ENCODE measurements around the gene CHRNG.
"Not testable (repeated sequence)": the region's sequence is repeated elsewhere in the genome, so short reads cannot be mapped to it uniquely, and the experiment has no call there.

The CHRNG gene

DNA sequence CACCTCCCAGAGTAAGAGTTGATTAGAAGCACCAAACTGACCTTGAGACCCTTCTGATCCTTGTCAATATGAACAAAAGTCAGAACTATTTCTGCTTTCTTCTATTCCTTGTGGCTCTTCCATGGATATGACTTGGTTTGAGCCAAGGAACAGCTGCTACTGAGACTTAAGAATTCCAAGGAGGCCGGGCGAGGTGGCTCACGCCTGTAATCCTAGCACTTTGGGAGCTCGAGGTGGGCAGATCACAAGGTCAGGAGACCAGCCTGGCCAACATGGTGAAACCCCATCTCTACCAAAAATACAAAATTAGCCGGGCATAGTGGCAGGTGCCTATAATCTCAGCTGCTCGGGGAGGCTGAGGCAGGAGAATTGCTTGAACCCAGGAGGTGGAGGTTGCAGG, 31.0 kb downstream of the CHRNG start:
- not testable (repeated sequence) for H3K27me3 Mint-ChIP-seq, H3K4me3 Mint-ChIP-seq, H3K27ac Mint-ChIP-seq, H3K9me3 Mint-ChIP-seq, H3K4me1 Mint-ChIP-seq
- peaks cover 21% of the 10 kb centered on the region for H3K36me3 Mint-ChIP-seq

DNA sequence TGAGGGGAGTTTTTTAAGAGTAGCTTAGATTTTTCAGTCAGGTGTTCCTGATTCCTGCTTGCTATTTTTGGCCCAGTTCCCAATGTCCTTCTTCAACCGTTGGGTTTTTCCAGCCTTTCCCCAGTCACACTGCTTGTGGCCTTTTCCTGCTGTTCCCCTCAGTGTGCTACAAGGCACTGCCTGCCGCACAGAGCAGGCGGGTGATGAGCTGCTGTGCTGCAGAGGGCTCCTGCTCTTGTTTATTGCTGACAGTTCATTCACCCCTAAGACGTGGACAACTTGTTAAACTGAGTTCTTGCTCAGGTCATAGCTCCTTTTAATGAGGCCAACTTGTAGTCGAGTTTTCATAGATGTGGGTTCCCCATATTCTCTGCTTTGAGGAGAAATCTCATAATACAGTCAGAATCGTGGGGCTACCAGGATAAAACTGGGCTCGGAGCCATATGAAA, 31.6 kb downstream of the CHRNG start:
- Mint-ChIP-seq H3K27me3 (no peaks in the 10 kb centered on the region), H3K4me1 (no peaks in the 10 kb centered on the region), H3K36me3 (peaks cover 22% of the 10 kb centered on the region), H3K27ac (no peak overlapping the region), H3K4me3 (no peak overlapping the region), H3K9me3 (no peaks in the 10 kb centered on the region)

DNA sequence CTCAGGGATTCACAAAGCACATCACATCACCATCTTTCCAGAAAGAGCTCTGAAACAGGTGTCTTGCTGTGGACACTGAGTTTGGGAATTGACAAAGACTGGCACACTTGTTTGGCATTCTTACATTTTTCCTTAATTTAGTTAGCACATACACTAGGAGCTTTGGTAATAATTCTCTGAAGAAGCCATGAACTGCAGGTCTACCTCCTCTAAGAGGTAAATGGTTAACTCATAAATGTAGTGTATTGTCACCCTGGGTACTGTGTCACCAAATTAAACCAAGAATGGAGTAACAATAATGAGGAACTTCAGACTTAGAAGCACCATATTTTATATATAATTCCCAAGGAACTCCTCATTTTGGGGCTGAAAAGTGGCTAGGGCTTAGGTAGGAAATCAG, 33.5 kb downstream of the CHRNG start:
- Mint-ChIP-seq H3K4me3 (no peak overlapping the region), H3K27me3 (no peaks in the 10 kb centered on the region), H3K27ac (no peak overlapping the region), H3K4me1 (no peaks in the 10 kb centered on the region), H3K36me3 (peaks cover 23% of the 10 kb centered on the region), H3K9me3 (no peaks in the 10 kb centered on the region)

DNA sequence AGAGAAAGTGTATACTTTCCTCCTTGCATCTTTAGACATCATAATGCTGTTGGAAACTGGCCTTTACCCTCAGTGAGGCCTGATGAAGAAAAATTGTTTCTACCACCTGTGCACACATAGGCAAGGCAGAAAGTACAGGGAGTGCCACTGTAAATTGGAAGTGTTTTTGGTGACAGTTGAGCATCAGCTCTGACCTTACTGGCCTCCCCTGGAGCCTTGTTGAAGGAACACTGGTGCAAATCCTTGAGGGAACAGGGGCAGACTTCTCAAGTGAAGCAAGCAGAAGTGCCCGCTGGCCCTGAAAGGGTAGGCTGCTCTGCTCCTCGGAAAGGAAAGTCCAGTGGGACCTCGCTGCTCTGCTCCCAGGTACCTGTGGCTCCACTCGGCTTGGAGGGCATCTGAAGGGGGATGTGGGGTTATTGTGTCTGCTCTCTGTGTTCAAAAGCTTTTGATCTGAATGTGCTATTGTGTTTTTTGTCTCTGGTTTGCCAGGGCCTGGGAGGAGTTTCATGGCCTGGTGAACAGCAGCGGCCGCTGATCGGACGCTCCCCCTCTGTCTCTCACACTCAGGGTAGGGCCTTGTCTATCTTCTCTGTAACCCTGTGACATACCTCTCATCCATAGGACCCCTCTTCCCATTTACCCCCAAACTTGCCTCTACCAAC, 34.4 kb downstream of the CHRNG start:
- H3K36me3 Mint-ChIP-seq = peaks cover 25% of the 10 kb centered on the region
- no peak overlapping the region for H3K27ac Mint-ChIP-seq
- H3K9me3 Mint-ChIP-seq = no peaks in the 10 kb centered on the region
- H3K27me3 Mint-ChIP-seq = no peaks in the 10 kb centered on the region
- no peaks in the 10 kb centered on the region for H3K4me1 Mint-ChIP-seq
- H3K4me3 Mint-ChIP-seq = no peak overlapping the region

DNA sequence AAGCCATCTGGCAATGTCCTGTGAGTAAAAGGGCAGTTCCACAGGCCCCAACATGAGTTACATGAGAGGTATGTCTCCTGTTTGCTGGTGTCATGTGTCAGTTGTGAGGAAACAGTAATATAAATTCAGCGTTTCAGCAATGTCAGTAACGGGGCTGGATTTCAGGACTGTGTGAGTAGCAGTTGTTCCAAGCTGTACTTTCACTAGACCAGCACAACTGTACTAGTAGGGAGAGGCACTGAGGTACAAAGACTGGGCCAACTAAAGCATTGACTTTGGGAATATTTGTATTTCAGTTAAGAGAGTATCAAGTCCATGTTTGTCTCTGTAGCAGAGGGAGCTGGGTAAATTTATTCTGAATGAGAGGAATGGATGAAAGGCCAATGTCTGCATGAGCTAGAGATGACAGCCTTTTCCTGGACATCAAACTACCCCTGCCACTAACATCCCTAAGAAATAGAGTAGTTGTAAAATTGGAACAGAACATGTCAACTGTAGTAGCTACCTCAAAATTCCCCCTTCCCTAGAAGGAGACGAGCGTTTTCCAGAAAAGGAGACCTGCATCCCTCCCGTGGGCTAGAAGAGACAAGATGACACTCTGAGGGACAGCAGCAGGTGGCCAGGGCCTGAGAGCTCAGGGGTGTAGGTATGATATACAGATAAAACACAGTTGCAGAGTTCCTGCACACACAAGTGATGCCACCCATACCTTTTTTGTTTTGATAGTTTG, 35.3 kb downstream of the CHRNG start:
- H3K9me3 Mint-ChIP-seq = no peaks in the 10 kb centered on the region
- H3K27ac Mint-ChIP-seq = no peak overlapping the region
- H3K27me3 Mint-ChIP-seq = no peaks in the 10 kb centered on the region
- H3K4me3 Mint-ChIP-seq = no peak overlapping the region
- peaks cover 25% of the 10 kb centered on the region for H3K36me3 Mint-ChIP-seq
- no peaks in the 10 kb centered on the region for H3K4me1 Mint-ChIP-seq

DNA sequence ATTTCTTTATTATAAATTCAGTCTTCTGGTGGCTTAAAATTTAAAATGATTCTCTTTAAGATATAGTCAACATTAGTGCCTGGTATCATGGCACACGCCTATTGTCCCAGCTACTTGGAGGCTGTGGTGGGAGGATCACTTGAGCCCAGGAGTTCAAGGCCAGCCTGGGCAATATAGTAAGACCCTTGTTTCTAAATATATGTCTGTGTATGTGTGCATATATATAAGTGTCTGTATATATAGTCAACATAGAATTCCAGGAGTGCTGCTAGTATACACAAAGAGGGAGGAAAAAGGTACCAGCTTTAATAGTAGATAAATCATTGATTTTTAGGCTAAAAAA, 35.9 kb downstream of the CHRNG start:
- Mint-ChIP-seq H3K36me3 (peaks cover 25% of the 10 kb centered on the region), H3K27ac (no peak overlapping the region)

DNA sequence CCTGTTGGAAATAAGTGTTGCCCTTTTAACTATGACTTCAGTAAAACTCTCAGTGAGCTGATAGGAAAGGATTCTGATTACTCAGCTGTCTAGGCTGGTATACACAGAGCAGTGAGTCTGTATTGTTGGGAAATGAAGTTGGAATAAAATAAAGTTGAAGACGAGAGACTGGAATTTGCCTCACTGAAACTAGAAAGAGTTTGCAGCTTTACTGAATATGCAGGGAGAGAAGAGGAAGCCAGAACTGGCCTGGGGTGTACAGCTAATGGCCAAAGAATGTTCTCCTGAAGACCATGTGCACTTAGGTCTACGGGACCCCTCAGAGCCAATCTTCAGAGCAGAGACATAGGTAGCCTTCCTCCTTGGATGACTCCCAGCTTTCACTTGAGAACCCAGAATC, 37.5 kb downstream of the CHRNG start:
- H3K27ac Mint-ChIP-seq = no peak overlapping the region
- H3K4me1 Mint-ChIP-seq = no peaks in the 10 kb centered on the region
- no peaks in the 10 kb centered on the region for H3K27me3 Mint-ChIP-seq
- H3K9me3 Mint-ChIP-seq = no peaks in the 10 kb centered on the region
- peaks cover 35% of the 10 kb centered on the region for H3K36me3 Mint-ChIP-seq
- H3K4me3 Mint-ChIP-seq = no peak overlapping the region

More for the DNA sequence above, 35.9 kb downstream of the CHRNG start:
- no peaks in the 10 kb centered on the region for H3K27me3 Mint-ChIP-seq
- no peak overlapping the region for H3K4me3 Mint-ChIP-seq
- H3K9me3 Mint-ChIP-seq = no peaks in the 10 kb centered on the region
- H3K4me1 Mint-ChIP-seq = no peaks in the 10 kb centered on the region

DNA sequence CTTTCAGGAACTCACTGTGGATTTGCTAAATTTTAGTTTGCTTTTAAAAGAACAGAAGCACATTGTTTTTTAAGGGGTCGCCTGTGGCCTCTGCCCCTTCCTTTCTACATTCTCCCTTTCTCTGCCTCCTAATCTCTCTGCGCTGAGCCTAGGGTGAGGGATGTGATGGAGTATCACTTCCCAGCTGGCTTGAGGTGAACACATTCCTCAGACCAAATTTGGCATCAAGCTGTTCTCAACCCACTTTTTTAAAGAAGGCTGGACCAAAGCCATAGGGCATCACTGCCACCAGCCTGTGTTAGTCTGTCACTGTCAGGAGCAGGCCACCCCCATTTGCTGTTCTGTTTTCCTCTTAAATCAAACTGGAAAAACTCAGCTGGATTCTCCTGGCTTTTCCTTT, 38.3 kb downstream of the CHRNG start:
- no peaks in the 10 kb centered on the region for H3K27me3 Mint-ChIP-seq
- no peak overlapping the region for H3K4me3 Mint-ChIP-seq
- no peaks in the 10 kb centered on the region for H3K9me3 Mint-ChIP-seq
- H3K36me3 Mint-ChIP-seq = peaks cover 42% of the 10 kb centered on the region
- H3K4me1 Mint-ChIP-seq = no peaks in the 10 kb centered on the region
- H3K27ac Mint-ChIP-seq = no peak overlapping the region

DNA sequence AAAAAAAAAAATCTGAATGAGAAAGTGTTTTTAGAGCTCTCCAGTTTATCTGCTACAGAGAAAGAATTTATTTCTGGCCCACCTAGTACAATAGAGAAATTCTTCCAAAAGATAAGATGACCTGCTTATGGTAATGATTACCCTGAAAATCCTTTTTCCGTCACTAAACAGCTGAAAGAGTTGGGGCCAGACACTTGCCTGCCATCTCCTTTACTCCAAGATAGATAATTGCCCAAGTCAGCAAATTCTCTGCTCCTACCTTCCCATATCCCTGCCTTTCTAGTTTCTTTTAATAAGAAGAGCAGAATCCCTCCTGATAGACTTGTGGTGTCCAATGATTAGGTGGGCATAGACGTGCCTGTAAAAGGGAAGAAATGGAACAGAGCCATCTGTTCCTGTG, 39.1 kb downstream of the CHRNG start:
- no peaks in the 10 kb centered on the region for H3K27me3 Mint-ChIP-seq
- H3K4me1 Mint-ChIP-seq = no peaks in the 10 kb centered on the region
- no peak overlapping the region for H3K4me3 Mint-ChIP-seq
- H3K27ac Mint-ChIP-seq = no peak overlapping the region
- peaks cover 48% of the 10 kb centered on the region for H3K36me3 Mint-ChIP-seq
- no peaks in the 10 kb centered on the region for H3K9me3 Mint-ChIP-seq

DNA sequence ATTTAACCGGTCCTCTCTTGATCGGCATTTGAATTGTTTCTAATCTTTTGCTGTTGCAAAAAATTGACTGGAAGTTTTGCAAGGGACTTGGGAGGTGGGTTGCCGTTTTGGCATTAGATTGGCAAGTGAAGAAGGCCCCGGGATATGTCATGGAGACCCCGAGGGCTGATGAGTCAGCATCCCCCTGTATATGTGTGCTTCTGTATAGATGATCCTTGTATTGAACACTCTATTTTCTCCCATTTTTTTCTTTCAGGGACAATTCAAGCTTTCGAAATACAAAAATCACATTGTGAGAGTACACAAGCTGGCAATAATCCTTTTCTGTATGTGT, 41.1 kb downstream of the CHRNG start:
- Mint-ChIP-seq H3K4me1 (no peaks in the 10 kb centered on the region), H3K27ac (no peak overlapping the region), H3K27me3 (no peaks in the 10 kb centered on the region), H3K4me3 (no peak overlapping the region), H3K36me3 (peaks cover 51% of the 10 kb centered on the region), H3K9me3 (no peaks in the 10 kb centered on the region)

DNA sequence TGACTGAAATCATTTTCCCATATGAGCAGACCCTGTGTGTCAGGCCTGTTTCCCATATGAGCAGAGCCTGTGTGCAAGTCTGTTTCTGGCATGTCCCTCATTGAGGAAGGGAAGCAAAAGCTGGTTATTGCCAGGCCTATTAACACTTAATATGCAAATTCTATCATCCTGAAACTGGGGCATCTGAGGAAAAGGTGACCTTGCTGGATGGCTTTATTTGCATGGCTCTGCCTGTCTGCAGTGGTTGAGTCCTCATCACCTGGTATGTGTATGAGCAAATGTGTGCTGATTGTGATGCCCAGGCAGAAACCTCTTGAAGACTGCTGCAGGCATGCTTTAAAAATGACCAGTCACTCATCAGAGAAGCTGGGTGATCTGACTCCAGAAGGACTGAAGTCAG, 42.2 kb downstream of the CHRNG start:
- no peaks in the 10 kb centered on the region for H3K4me1 Mint-ChIP-seq
- peaks cover 45% of the 10 kb centered on the region for H3K36me3 Mint-ChIP-seq
- H3K27ac Mint-ChIP-seq = no peak overlapping the region
- no peak overlapping the region for H3K4me3 Mint-ChIP-seq
- no peaks in the 10 kb centered on the region for H3K9me3 Mint-ChIP-seq
- H3K27me3 Mint-ChIP-seq = no peaks in the 10 kb centered on the region

DNA sequence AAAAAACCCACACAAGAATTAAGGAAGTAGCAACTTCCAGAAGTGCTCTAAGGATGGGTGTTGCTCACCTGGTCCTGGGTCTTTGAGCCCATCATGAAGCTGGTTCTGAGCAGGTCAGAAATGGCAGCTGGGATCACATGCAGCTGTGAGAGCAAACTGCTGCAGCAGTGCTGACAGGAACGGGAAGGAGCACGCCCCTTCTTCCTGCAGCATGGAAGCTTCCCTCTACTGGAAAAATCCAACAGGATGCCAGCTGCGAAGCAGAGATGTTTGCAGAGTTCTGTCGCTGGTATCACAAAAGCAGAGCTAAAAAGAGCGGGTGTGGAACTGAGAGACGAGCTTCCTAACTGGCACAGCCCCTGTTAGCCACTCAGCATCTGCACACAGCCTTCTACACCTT, 44.7 kb downstream of the CHRNG start:
- no peaks in the 10 kb centered on the region for H3K27me3 Mint-ChIP-seq
- H3K9me3 Mint-ChIP-seq = no peaks in the 10 kb centered on the region
- no peak overlapping the region for H3K4me3 Mint-ChIP-seq
- no peaks in the 10 kb centered on the region for H3K4me1 Mint-ChIP-seq
- H3K36me3 Mint-ChIP-seq = peaks cover 35% of the 10 kb centered on the region
- no peak overlapping the region for H3K27ac Mint-ChIP-seq

DNA sequence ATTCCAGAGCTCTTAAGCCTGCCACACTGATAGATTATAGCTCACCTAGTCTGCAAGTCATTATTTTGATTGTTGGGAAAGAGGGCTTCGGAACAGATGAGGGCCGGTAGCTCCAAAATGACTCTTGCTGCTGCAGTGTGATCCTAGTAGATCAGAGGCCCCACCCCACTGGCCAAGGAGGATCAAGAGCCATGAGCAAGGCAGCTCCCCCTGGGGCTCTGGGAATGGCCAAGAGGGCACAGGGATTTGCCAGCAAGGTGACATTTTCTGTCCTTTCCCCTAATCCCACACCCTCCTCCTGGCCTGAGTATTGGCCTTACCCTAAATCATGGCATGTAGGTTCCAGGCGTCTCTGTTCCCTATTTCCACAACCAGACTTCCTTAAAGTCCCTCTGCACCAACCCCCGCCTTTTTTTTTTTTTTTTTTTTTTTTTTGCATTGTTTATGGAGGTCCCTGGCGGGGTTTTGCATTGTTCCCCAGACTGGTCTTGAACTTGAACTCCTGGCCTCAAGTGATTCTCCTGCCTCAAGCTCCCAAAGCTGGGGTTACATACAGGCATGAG, 47.5 kb downstream of the CHRNG start:
- H3K4me1 Mint-ChIP-seq = no peaks in the 10 kb centered on the region
- no peak overlapping the region for H3K4me3 Mint-ChIP-seq
- H3K9me3 Mint-ChIP-seq = no peaks in the 10 kb centered on the region
- peaks cover 24% of the 10 kb centered on the region for H3K36me3 Mint-ChIP-seq
- no peak overlapping the region for H3K27ac Mint-ChIP-seq
- H3K27me3 Mint-ChIP-seq = no peaks in the 10 kb centered on the region

DNA sequence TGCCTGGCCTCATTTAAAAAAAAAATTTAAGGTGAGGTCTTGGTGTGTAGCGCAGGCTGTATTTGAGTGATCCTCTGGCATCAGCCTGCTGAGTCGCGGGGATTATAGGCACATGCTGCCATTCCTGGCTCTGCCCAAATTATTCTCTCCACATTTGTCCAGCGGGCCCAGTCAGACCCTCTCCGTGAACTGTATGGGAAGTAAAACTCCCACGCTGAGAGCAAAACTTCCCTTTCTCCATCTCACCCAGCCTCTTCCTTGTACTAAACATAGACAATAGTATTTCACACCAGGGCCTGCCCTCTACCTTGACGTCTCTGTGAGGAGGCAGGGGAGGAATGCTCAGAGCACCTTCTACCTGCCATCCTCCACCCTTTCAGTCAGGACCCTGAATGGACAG, 48.0 kb downstream of the CHRNG start:
- no peaks in the 10 kb centered on the region for H3K9me3 Mint-ChIP-seq
- no peaks in the 10 kb centered on the region for H3K4me1 Mint-ChIP-seq
- no peak overlapping the region for H3K27ac Mint-ChIP-seq
- H3K36me3 Mint-ChIP-seq = peaks cover 20% of the 10 kb centered on the region
- H3K4me3 Mint-ChIP-seq = no peak overlapping the region
- H3K27me3 Mint-ChIP-seq = no peaks in the 10 kb centered on the region

DNA sequence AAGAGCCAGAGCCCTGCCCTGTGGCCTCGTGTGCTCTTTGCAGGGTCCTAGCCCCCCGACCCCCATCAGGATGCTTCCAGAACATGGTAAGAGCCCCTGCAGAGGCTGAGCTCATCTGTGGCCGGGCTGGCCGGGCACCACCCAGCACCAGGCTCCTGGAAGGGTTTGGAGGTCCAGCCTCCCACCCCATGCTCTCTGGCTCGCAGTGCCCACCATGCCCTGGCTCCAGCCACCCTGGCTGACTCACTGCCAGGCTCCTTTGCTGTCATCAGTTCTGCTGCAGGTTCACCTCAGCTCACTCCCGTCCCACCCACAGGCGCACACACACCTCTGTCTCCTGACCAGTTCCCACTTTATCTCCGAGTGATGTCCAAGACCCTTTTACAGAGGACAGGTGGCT, 48.5 kb downstream of the CHRNG start:
- Mint-ChIP-seq H3K4me3 (no peak overlapping the region), H3K9me3 (no peaks in the 10 kb centered on the region), H3K36me3 (peaks cover 15% of the 10 kb centered on the region), H3K27ac (no peak overlapping the region), H3K27me3 (no peaks in the 10 kb centered on the region), H3K4me1 (no peaks in the 10 kb centered on the region)

DNA sequence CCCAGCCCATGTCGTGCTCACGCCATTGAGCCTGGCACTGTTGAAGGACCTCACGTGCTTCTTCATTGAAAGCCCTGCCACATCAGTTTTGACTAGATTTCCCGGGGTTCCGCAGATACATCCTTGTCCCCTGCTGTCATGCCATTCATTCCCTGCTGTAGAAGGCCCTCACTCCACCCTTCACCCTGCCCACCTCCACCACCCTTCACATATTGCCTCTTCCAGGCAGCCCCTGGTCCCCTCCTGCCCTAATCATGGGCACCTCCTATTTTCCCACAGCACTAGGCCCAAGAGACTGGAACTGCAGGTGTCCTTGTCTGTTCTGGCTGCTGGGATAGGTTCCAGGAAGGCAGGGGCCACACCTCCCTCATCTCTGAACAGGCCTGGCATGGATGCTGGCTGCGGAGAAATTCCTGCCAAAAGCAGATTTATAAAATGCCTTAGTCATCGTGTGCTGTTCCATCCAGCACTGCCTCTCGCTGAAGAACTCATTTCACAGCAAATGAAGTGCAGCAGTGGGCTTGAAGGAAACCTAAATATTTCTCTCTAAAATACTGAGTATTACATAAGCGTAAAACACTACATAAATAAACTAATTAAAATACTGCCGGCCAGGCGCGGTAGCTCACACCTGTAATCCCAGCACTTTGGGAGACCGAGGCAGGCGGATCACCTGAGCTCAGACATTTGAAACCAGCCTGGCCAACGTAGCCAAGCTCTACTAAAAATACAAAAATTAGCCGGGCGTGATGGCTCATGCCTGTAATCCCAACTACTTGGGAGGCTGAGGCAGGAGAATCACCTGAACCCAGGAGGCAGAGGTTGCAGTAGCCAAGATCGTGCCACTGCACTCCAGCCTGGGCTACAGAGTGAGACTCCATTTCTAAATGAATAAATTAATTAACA, 49.4 kb downstream of the CHRNG start:
- Mint-ChIP-seq H3K4me1 (no peaks in the 10 kb centered on the region), H3K4me3 (no peak overlapping the region), H3K27ac (no peak overlapping the region), H3K9me3 (no peaks in the 10 kb centered on the region), H3K27me3 (no peaks in the 10 kb centered on the region), H3K36me3 (peaks cover 8% of the 10 kb centered on the region)

All from activated naive CD4-positive, alpha-beta T cell treated with anti-CD3 and anti-CD28 coated beads, Interleukin-2, amount 50 U/mL, for 24 hours (primary cell).